COR-L47 (cell line): ENCODE data around the gene SLC26A3.

ENCODE experiments used
- DNase-seq: peaks from one replicate; lab custom pipeline; 2025; lab: John Stamatoyannopoulos, UW

The SLC26A3 gene

GRCh38 chr7:107816011-107816566 lies 13.1 kb upstream of the SLC26A3 start:
- DNase-seq, result no peak

GRCh38 chr7:107815254-107815882 lies 12.3 kb upstream of the SLC26A3 start:
- DNase-seq, result no peak

GRCh38 chr7:107813524-107813923 lies 10.5 kb upstream of the SLC26A3 start:
- no peak for DNase-seq

- DNase-seq, result no peak
Observed at GRCh38 chr7:107811934-107812333, 8.9 kb upstream of the SLC26A3 start.

- no peak for DNase-seq
Observed at GRCh38 chr7:107810626-107811025, 7.6 kb upstream of the SLC26A3 start.

- no peak for DNase-seq
Observed at GRCh38 chr7:107809179-107809578, 6.2 kb upstream of the SLC26A3 start.

- DNase-seq, result no peak
Observed at GRCh38 chr7:107799647-107800264, 3.3 kb downstream of the SLC26A3 start.

- no peak for DNase-seq
Observed at GRCh38 chr7:107792364-107792763, 10.7 kb downstream of the SLC26A3 start.

GRCh38 chr7:107789647-107790046 lies 13.4 kb downstream of the SLC26A3 start:
- DNase-seq, result no peak

GRCh38 chr7:107788662-107789061 lies 14.4 kb downstream of the SLC26A3 start:
- DNase-seq, result no peak

- no peak for DNase-seq
Observed at GRCh38 chr7:107788216-107788615, 14.8 kb downstream of the SLC26A3 start.

- no peak for DNase-seq
Observed at GRCh38 chr7:107785926-107786325, 17.1 kb downstream of the SLC26A3 start.

- DNase-seq, result no peak
Observed at GRCh38 chr7:107785170-107785569, 17.9 kb downstream of the SLC26A3 start.

GRCh38 chr7:107783648-107784047 lies 19.4 kb downstream of the SLC26A3 start:
- DNase-seq, result no peak

GRCh38 chr7:107782374-107782773 lies 20.6 kb downstream of the SLC26A3 start:
- no peak for DNase-seq

GRCh38 chr7:107779647-107780099 lies 23.4 kb downstream of the SLC26A3 start:
- no peak for DNase-seq

- DNase-seq, result no peak
Observed at GRCh38 chr7:107778283-107778682, 24.7 kb downstream of the SLC26A3 start.

GRCh38 chr7:107777702-107778101 lies 25.3 kb downstream of the SLC26A3 start:
- no peak for DNase-seq

GRCh38 chr7:107773027-107773426 lies 30.0 kb downstream of the SLC26A3 start:
- no peak for DNase-seq

- no peak for DNase-seq
Observed at GRCh38 chr7:107768263-107768662, 34.8 kb downstream of the SLC26A3 start.

GRCh38 chr7:107767391-107767790 lies 35.6 kb downstream of the SLC26A3 start:
- DNase-seq, result no peak

GRCh38 chr7:107758667-107759066 lies 44.4 kb downstream of the SLC26A3 start:
- DNase-seq, result no peak

GRCh38 chr7:107754642-107755041 lies 48.4 kb downstream of the SLC26A3 start:
- DNase-seq, result no peak

GRCh38 chr7:107751113-107751512 lies 51.9 kb downstream of the SLC26A3 start:
- no peak for DNase-seq
